Natural killer cell treated with Interleukin-12 subunit alpha and Interleukin-12 subunit beta and Interleukin-15 and Interleukin-18, amount 100 ng/mL, for 72 hours (primary cell): ENCODE data around the gene GCAT. TPM values are rescaled to one million over a fixed set of nuclear protein-coding genes. Genes with fewer than 3 reads are reported as not detected.
A peak's percentile ranks its signal among the peaks of the same experiment; 100 is the strongest.

Experiments
- ATAC-seq, 2 donors: fragments of 150-1000 bp; cut with Tn5 transposase in 1 of 2; sonication (Bioruptor Pico), chemical (Tn5 transposase) in 1 of 2; 2 replicates each; pipeline ENCODE4 v1.10.0; 2021
- DNase-seq: peaks from one replicate; pipeline ENCODE4 v3.0.0; 2022; ENCODE audit warnings: low spot score
- H3K27ac Mint-ChIP-seq, 2 donors: 1 replicate in 1 of 2; 2 replicates in 1 of 2; pipeline ENCODE4 v1.8.0; 2022; ENCODE audit warnings: mixed read lengths in 2 of 2, mild to moderate bottlenecking in 1 of 2, moderate library complexity in 1 of 2
- H3K27me3 Mint-ChIP-seq, 2 donors: 1 replicate in 1 of 2; 2 replicates in 1 of 2; pipeline ENCODE4 v1.8.0; 2022; ENCODE audit warnings: mixed read lengths in 2 of 2
- H3K36me3 Mint-ChIP-seq: one replicate; pipeline ENCODE4 v1.8.0; 2022; ENCODE audit warnings: mixed read lengths
- H3K4me1 Mint-ChIP-seq, 2 donors: 1 replicate in 1 of 2; 2 replicates in 1 of 2; pipeline ENCODE4 v1.8.0; 2022; ENCODE audit warnings: low read depth in 2 of 2, mixed read lengths in 2 of 2, mild to moderate bottlenecking in 1 of 2
- H3K4me3 Mint-ChIP-seq: one replicate; pipeline ENCODE4 v1.8.0; 2022; ENCODE audit warnings: mixed read lengths
- H3K9me3 Mint-ChIP-seq: 2 replicates; pipeline ENCODE4 v1.8.0; 2022; ENCODE audit warnings: mixed read lengths
- total RNA-seq, 2 donors: library from RNA; stranded (reverse); gene quantifications; one replicate each; pipeline ENCODE4 v1.2.3, GENCODE V29; 2022

GCAT gene
- total RNA-seq = 10 to 100 TPM; 11.5 to 12.3 TPM

- Mint-ChIP-seq H3K27me3 (peaks cover 25 to 38% of the 10 kb centered on the region in 2 donors), H3K36me3 (peaks cover 4% of the 10 kb centered on the region), H3K9me3 (peaks cover 3% of the 10 kb centered on the region), H3K4me3 (peak within 1 kb of the TSS; percentile 85), H3K27ac (no peak within 1 kb of the TSS), H3K4me1 (peaks cover 21 to 38% of the 10 kb centered on the region in 2 donors)
- ATAC-seq (peak; percentile 98 to 99), DNase-seq (peak; percentile 92)
Observed at GRCh38 chr22:37807410-37808293, at the start of gene GCAT. Gene GCAT (plus strand): TSS chr22:37807934. CDS start chr22:37807968, 34 bp downstream.

DNA sequence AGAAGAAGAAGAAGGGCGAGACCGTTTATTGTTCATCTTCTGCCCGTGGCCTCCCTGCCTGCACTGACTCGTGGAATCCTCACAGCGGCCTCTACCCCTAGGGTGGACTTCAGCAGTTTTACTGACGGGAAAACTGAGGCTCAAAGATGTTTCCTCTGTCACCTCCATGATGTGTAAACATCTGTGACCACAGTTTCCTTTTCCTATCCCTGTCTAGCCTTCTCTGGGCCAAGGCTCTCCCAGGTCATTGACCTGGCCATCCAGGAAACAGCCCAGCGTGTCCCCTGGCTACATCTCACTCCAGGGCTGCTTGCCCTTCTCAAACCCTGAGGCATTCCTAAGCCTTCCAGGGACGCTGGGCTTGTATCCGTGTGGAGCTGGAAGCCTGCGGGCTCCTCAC is 49.0 kb upstream of the GCAT start:
- Mint-ChIP-seq H3K27me3 (no peaks in the 10 kb centered on the region), H3K36me3 (no peaks in the 10 kb centered on the region), H3K4me1 (peaks cover 0 to 4% of the 10 kb centered on the region in 2 donors), H3K4me3 (no peak overlapping the region), H3K27ac (peak overlapping the region in 1 of 2 donors; percentile 63), H3K9me3 (no peaks in the 10 kb centered on the region)
- ATAC-seq (no peak), DNase-seq (no peak)

DNA sequence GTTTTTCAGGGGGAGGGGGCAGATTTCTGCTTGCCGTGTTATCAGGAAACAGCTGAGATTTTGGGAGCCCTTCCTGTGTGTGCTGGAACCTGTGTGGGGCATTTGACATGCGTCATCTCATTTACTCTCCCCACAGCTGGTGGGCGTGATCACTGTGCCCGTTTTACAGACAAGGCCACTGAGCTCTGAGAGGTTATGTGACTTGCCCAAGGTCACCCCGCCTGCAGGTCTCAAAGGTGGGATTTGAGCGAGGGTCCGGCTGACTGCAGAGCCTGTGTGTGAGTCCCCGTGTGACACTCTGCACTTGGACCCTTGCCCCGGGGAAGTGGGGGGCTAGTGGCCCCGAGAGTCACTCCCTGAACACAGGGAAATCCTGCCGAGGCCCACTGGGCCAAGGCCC is 48.5 kb upstream of the GCAT start:
- no peak for DNase-seq
- no peak for ATAC-seq
- H3K9me3 Mint-ChIP-seq = no peaks in the 10 kb centered on the region
- H3K4me3 Mint-ChIP-seq = no peak overlapping the region
- H3K27ac Mint-ChIP-seq = no peak overlapping the region
- peaks cover 0 to 8% of the 10 kb centered on the region in 2 donors for H3K4me1 Mint-ChIP-seq
- no peaks in the 10 kb centered on the region for H3K36me3 Mint-ChIP-seq
- H3K27me3 Mint-ChIP-seq = no peaks in the 10 kb centered on the region

GRCh38 chr22:37760152-37760551 is 47.6 kb upstream of the GCAT start:
- DNase-seq (no peak), ATAC-seq (no peak)
- H3K27ac Mint-ChIP-seq = no peak overlapping the region
- no peaks in the 10 kb centered on the region for H3K27me3 Mint-ChIP-seq
- H3K9me3 Mint-ChIP-seq = no peaks in the 10 kb centered on the region
- H3K4me1 Mint-ChIP-seq = peaks cover 0 to 8% of the 10 kb centered on the region in 2 donors
- H3K4me3 Mint-ChIP-seq = no peak overlapping the region
- H3K36me3 Mint-ChIP-seq = no peaks in the 10 kb centered on the region

DNA sequence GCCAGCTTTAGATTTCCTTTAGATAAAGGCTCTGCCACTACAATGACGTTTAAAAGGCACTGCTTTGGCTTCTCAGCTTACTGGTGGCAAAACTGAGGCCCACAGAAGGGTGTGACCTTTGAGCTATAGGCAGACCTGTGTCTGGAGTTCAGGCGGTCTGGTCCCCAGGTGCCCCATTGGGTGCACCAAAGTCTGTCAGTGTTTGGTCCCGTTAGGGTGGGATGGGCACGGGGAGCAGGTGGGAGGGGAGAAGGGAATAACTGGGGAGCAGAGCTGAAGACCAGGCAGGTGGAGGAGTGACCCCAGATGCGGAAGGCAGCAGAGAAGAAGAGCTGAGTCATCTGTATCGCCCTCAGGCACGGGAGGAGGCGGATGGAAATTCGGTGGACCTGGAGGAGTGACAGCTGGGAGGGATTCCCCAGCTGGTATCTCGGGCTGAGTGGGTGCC is 45.3 kb upstream of the GCAT start:
- H3K4me3 Mint-ChIP-seq = no peak overlapping the region
- H3K27me3 Mint-ChIP-seq = no peaks in the 10 kb centered on the region
- H3K27ac Mint-ChIP-seq = no peak overlapping the region
- H3K36me3 Mint-ChIP-seq = no peaks in the 10 kb centered on the region
- peaks cover 0 to 8% of the 10 kb centered on the region in 2 donors for H3K4me1 Mint-ChIP-seq
- DNase-seq = no peak
- H3K9me3 Mint-ChIP-seq = no peaks in the 10 kb centered on the region
- no peak for ATAC-seq

GRCh38 chr22:37763012-37763411 is 44.7 kb upstream of the GCAT start:
- Mint-ChIP-seq H3K27me3 (no peaks in the 10 kb centered on the region), H3K4me3 (no peak overlapping the region), H3K4me1 (peaks cover 0 to 7% of the 10 kb centered on the region in 2 donors), H3K9me3 (no peaks in the 10 kb centered on the region), H3K36me3 (no peaks in the 10 kb centered on the region), H3K27ac (no peak overlapping the region)
- no peak for DNase-seq
- no peak for ATAC-seq

DNA sequence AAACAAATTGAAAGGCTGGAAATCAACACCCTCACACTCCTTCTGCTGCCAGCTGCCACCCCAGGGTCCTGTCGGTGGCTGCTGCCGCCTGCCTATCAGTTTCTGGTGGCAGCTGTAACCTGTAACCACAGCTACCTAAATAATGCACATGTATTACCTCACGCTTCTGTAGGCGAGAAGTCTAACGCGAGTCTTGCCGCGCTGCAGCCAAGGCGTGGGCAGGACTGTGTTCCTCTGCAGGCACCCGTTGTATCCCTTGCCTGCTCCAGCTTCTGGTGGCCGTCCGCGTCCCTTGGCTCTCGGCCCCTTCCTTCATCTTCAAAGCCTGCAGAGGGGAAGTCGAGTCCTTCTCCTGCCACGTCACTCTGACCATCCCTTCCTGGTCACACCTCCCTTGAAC is 44.1 kb upstream of the GCAT start:
- Mint-ChIP-seq H3K9me3 (no peaks in the 10 kb centered on the region), H3K4me3 (no peak overlapping the region), H3K4me1 (peaks cover 0 to 4% of the 10 kb centered on the region in 2 donors), H3K27ac (no peak overlapping the region), H3K27me3 (no peaks in the 10 kb centered on the region), H3K36me3 (no peaks in the 10 kb centered on the region)
- DNase-seq (no peak), ATAC-seq (no peak)

GRCh38 chr22:37764622-37765021 is 43.1 kb upstream of the GCAT start:
- DNase-seq (no peak), ATAC-seq (no peak)
- Mint-ChIP-seq H3K9me3 (no peaks in the 10 kb centered on the region), H3K4me3 (no peak overlapping the region), H3K36me3 (no peaks in the 10 kb centered on the region), H3K27ac (no peak overlapping the region), H3K4me1 (peaks cover 0 to 4% of the 10 kb centered on the region in 2 donors), H3K27me3 (no peaks in the 10 kb centered on the region)

- Mint-ChIP-seq H3K4me3 (no peak overlapping the region), H3K36me3 (no peaks in the 10 kb centered on the region), H3K4me1 (peaks cover 0 to 4% of the 10 kb centered on the region in 2 donors), H3K9me3 (no peaks in the 10 kb centered on the region), H3K27ac (no peak overlapping the region), H3K27me3 (no peaks in the 10 kb centered on the region)
- ATAC-seq (no peak), DNase-seq (no peak)
Observed at GRCh38 chr22:37765498-37765897, 42.2 kb upstream of the GCAT start.

DNA sequence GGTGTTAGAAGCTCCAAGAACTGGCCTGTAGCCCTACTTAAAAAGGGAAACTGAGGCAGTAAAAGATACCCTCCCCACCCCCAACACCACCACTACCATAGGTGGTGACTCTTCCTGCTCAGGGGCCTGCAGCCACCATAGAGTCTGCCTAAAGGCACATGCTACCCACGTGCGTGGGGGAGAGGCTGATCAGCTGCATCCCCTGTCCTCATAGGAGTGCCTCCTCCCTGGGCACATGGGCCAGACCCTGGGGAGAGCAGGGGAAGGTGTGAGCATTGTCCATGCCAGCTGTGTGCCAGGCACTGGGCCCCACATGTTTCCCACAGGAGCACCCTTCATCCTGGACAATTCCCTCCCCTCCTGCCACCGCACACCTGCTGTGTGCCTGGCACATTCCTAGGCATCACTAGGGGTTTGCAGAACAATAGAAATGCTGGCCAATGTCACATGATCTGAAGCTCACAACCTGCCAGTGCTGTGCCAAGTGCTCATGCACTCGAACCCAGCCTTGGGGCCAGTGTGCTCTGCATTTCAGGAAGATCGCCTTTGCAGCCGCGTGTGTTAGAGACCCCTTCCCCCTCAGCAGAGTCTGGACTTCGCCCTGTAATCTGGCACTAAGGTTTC is 41.7 kb upstream of the GCAT start:
- no peak for DNase-seq
- Mint-ChIP-seq H3K27me3 (no peaks in the 10 kb centered on the region), H3K4me3 (no peak overlapping the region), H3K36me3 (no peaks in the 10 kb centered on the region), H3K27ac (no peak overlapping the region), H3K4me1 (peaks cover 0 to 4% of the 10 kb centered on the region in 2 donors), H3K9me3 (no peaks in the 10 kb centered on the region)
- ATAC-seq = peak in 1 of 2 donors; percentile 43

GRCh38 chr22:37768273-37768672 is 39.5 kb upstream of the GCAT start:
- Mint-ChIP-seq H3K4me3 (no peak overlapping the region), H3K4me1 (peaks cover 0 to 4% of the 10 kb centered on the region in 2 donors), H3K9me3 (no peaks in the 10 kb centered on the region), H3K27me3 (no peaks in the 10 kb centered on the region), H3K36me3 (no peaks in the 10 kb centered on the region), H3K27ac (no peak overlapping the region)
- ATAC-seq (no peak), DNase-seq (no peak)

GRCh38 chr22:37769056-37769455 is 38.7 kb upstream of the GCAT start:
- Mint-ChIP-seq H3K9me3 (no peaks in the 10 kb centered on the region), H3K27me3 (no peaks in the 10 kb centered on the region), H3K4me1 (peaks cover 0 to 1% of the 10 kb centered on the region in 2 donors), H3K4me3 (no peak overlapping the region), H3K27ac (no peak overlapping the region), H3K36me3 (no peaks in the 10 kb centered on the region)
- DNase-seq (no peak), ATAC-seq (no peak)

DNA sequence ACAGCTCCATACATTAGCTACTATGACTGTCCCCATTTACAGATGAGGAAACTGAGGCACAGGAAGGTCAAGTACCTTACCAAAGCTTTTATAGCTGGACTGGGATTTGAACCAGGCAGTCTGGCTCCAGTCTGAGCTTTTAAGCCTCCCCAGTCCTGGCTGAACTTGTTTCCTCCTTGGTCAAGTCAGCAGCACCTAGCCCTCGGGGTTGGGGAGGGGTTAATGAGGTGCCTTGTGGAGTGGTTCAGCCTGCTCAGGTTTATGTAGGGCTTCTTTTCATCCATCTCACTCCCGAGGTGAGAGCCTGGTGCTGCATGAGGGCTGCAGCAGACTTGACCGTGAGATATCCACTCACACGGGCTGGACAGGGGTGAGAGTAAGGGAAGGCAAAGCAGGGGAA is 36.7 kb upstream of the GCAT start:
- no peak overlapping the region for H3K4me3 Mint-ChIP-seq
- peaks cover 0 to 2% of the 10 kb centered on the region in 2 donors for H3K4me1 Mint-ChIP-seq
- H3K27ac Mint-ChIP-seq = no peak overlapping the region
- ATAC-seq = no peak
- H3K36me3 Mint-ChIP-seq = no peaks in the 10 kb centered on the region
- DNase-seq = no peak
- no peaks in the 10 kb centered on the region for H3K9me3 Mint-ChIP-seq
- H3K27me3 Mint-ChIP-seq = no peaks in the 10 kb centered on the region

- DNase-seq = no peak
- H3K27ac Mint-ChIP-seq = no peak overlapping the region
- H3K4me3 Mint-ChIP-seq = no peak overlapping the region
- H3K27me3 Mint-ChIP-seq = no peaks in the 10 kb centered on the region
- H3K36me3 Mint-ChIP-seq = no peaks in the 10 kb centered on the region
- H3K4me1 Mint-ChIP-seq = peaks cover 0 to 6% of the 10 kb centered on the region in 2 donors
- ATAC-seq = no peak
- H3K9me3 Mint-ChIP-seq = no peaks in the 10 kb centered on the region
Observed at GRCh38 chr22:37771702-37772427, 35.9 kb upstream of the GCAT start.
